HG03520 (cell line): Measurements from ENCODE around the gene B4GALT5.

Experiments used
- ATAC-seq: cut with Tn5 transposase; IDR thresholded peaks from one replicate; pipeline ENCODE4 v1.9.1; 2021; ENCODE audit warnings: mild to moderate bottlenecking, moderate library complexity; ENCODE audit not compliant: unreplicated experiment

The B4GALT5 gene

DNA sequence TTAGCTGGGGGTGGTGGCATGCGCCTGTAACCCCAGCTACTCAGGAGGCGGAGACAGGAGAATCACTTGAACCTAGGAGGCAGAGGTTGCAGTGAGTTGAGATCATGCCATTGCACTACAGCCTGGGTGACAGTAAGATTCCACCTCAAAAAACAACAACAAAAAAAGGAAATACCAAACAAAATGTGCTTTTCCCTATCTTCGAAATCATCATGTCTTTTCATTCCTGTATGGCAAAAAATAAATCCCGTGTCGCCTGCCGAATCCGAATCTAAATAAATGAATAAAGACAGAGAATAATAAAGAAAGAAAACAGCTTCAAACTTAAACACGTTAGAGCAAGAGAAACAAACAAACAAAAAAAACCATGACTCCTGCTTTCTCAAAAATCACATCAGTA is 11.8 kb downstream of the B4GALT5 start:
- no peak for ATAC-seq

DNA sequence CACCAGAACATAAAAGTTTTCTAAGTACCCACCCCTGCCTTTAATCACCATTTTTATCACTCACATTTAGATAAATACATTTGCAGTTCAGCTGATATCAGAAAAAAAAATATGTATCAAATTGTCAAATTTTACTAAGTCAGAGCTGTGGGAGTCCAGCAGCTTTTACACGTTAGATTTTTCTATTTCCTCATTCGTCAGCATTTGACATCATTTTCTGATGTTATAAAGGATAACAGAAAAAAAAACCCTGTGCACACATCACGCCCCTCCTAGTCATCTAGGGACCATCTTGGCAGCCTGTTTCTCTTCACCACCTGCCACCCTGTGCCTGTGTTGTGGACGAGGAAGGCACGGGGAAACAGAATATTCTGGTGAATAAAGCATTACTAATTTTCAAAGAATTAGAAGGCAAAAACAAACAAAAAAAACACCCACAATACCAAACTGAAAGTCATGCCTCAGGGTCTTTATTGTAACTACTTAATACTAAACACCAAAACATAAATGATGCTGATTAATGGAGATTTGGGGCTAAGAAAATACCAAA is 12.4 kb downstream of the B4GALT5 start:
- ATAC-seq: no peak

GRCh38 chr20:49700411-49701185 is 13.1 kb downstream of the B4GALT5 start:
- no peak for ATAC-seq

DNA sequence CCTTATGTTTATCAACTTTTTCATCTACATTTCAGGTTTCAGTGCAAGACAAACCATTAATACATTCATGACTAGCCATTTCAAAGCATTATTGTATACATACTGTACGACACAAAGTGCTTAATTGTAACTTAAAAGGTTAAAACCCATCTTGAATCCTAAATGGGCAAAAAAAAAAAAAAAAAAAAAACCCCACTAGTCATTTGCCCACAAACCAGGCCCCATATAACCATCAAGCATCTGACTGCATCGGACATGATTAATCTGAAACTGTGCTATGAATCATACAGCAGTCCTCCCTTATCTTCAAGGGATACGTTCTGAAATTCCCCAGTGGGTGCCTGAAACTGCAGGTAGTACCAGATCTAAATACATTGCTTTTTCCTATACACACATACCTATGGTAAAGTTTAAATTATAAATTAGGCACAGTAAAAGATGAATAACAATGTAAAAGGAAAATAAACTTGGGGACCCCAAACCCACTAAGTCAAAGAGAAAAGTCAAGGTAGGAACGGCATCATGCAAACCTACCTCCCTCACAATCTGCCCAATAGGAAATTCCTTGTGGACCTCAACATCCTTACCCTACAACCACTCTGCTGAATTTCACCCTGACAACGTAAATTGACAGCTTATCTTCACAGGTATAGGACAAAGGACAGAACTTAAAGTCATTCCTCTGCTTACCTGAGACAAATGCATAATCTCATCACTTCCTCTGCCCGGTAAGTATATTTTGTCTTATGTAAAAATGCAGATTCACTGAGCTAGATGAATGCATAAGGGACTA is 14.3 kb downstream of the B4GALT5 start:
- peak; percentile 63 for ATAC-seq

- no peak for ATAC-seq
Measured at GRCh38 chr20:49698477-49698876, 15.2 kb downstream of the B4GALT5 start.

GRCh38 chr20:49697071-49697470 is 16.6 kb downstream of the B4GALT5 start:
- ATAC-seq: no peak

GRCh38 chr20:49696594-49696993 is 17.1 kb downstream of the B4GALT5 start:
- ATAC-seq: no peak

- no peak for ATAC-seq
Measured at GRCh38 chr20:49695830-49696229, 17.8 kb downstream of the B4GALT5 start.

- no peak for ATAC-seq
Measured at GRCh38 chr20:49694450-49695071, 19.1 kb downstream of the B4GALT5 start.

DNA sequence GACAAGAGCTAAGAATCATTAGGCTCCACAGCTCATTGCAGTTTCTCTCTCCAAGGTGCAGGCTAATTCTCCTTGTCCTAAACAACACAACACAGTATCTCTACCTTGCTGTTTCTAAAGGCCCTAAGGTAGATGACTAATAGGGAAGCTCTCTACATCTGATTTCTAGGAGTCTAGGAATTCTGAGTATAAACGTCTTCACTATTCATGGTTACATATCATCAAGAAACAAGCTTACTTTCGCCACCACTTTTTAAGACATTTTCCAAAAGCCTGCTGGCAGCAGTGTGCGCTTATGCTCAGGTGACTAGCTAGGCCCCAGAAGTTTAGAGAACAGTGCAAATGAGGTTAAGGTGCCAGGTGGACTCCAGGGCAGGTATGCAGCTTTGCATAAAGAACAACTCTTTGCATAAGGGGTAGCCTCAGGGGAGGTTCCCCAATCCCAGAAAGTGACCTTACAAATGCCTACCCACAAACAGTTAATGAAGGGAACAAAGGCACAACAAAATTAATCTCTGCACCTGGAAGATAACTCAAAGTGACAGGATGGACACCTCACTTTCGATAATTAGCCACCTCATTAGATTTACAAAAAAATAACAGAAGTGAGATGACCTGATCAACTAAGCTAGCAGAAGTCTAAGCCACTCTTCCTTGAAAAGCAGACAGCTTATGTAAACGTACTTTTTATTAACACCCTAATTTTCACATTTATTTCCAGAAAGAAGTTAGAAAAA is 20.1 kb downstream of the B4GALT5 start:
- ATAC-seq: no peak

DNA sequence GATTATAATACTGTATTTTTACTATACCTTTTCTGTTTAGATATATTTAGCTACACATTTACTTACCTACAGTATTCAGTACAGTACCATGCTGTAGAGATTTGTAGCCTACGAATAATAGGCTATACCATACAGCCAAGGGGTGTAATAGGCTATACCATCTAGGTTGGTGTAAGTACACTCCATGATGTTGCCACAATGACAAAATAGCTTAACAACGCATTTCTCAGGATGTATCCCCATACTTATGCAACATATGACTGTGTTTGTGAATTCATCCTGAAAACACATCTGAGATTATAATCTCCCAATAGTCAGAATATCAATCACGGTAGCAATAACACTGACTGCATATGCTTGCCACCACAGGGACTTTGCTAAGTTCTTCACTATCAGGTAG is 20.7 kb downstream of the B4GALT5 start:
- no peak for ATAC-seq

- no peak for ATAC-seq
Measured at GRCh38 chr20:49691818-49692568, 21.7 kb downstream of the B4GALT5 start.

- ATAC-seq: no peak
Measured at GRCh38 chr20:49690899-49691620, 22.6 kb downstream of the B4GALT5 start.

DNA sequence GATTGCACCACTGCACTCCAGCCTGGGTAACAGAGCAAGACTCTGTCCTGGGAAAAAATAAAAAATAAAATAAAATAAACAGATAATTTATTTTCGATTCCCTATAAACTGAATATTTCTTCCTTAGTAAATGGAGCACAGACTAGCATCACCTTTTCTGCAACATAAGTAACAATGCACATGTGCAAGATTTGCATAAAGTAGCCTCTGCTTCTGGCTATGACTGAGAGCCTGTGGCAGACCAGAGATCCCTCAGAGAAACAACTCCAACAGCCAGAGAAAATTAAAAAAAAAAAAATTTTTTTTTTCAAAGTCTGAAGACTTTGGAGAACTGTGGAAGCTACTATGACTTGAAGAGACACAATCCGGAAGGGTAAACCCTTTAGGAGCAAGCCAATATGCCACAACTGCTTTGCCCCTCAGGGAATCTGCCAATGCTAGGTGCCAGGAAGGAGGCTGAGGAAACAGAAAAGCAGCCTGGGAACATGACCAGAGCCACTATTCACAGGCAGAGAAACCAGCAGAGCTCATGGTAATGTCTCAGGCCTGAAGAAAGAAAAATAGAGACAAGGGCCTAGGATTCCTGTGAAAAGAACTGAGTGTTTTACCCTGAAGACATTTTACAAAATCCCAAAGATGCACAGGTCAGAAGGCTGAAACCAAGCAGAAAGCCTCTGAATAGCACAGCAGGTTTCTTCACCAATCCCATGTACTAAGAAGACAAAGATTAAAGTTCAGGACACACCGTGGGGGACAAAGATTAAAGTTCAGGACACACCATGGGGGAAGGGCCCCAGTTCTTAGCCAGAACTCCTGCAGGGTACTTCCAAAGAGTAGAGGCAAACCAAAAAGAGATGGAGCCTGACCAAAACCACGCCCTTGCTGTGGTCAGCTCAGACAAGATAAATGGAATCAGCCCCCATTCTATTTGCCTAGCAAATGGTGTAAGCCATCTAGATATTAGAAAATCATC is 25.8 kb downstream of the B4GALT5 start:
- ATAC-seq: no peak

- no peak for ATAC-seq
Measured at GRCh38 chr20:49685809-49686208, 27.9 kb downstream of the B4GALT5 start.

GRCh38 chr20:49685161-49685601 is 28.5 kb downstream of the B4GALT5 start:
- ATAC-seq: no peak

DNA sequence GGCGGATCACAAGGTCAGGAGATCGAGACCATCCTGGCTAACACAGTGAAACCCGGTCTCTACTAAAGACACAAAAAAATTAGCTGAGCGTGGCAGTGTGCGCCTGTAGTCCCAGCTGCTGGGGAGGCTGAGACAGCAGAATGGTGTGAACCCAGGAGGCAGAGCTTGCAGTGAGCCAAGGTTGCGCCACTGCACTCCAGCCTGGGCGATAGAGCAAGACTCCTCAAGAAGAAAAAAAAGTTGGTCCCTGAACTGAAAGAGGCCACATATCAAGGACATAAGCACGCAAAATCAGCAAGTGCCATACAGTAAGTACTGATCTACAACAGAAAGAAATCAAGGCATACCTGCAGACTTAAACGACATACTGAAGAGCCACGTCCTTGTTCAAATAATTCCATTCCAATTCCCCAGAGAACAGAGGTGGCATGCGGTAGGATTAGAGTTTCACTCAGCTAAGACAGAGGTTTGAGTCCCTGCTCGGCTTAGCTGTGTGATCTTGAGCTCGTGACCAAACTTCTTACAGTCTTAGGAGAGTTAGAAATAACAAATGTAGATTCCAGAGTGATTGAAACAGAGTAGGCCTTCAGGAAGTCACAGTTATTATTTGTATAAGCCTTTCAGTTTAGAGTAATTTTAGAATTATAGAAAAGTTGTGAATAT is 29.2 kb downstream of the B4GALT5 start:
- ATAC-seq: no peak

GRCh38 chr20:49682798-49683197 is 30.9 kb downstream of the B4GALT5 start:
- no peak for ATAC-seq
